ENCODE results near the gene PDCD6IP.

Gene PDCD6IP

GRCh38 chr3:33803252-33803651 lies 4.8 kb downstream of the PDCD6IP start:
- no peak overlapping the region for H3K4me3 ChIP-seq
- TF ChIP-seq FOXP2 (optimal IDR thresholded peaks at IDR 0.05; ENCODE audit: control extremely low read depth, extremely low read length, insufficient read depth) (no peak), EZH2 (IDR thresholded peaks at IDR 0.05) (no peak), POLR2AphosphoS5 (IDR thresholded peaks at IDR 0.05; ENCODE audit: borderline replicate concordance, low read depth, low read length) (no peak)
- no peak overlapping the region for H3K9ac ChIP-seq (ENCODE audit: insufficient read length)

DNA sequence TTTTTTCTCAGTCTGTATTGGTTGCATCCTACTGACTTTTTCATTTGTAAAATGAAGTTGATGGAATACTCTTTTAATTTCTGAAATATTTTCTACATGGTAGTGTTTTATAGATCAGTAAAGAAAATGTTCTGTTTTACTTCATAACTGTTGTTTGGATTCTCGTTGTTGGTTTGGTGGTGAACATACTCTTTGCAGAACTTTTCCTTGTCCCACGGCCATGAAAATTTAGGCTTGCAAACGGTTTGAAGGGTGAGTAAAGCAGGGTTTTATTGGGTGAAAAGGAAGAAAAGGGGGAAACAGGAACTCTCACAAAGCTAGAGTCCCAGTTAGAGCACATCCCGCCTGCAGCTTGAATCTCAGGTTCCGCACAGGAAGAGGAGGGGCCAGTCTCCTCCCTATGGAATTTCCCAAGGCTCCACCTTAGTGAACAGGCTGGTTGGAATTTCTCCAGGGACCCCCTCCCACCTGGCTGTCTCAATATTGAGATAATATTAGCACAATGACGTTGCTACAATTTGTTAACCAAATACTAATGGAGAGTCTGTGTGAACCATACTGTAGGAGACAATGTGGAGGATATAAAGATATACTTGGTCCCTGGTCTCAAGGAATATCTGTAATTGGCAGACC lies 5.6 kb downstream of the PDCD6IP start:
- no peaks in the 10 kb centered on the region for H3K9me3 ChIP-seq (ENCODE audit: low read depth, low read length)
- peaks cover 26% of the 10 kb centered on the region for H3K36me3 ChIP-seq (ENCODE audit: insufficient read depth, low read length)
- no peak for DNase-seq (ENCODE audit: low read depth, low spot score)
- no peak overlapping the region for H3K27ac ChIP-seq
- H3K9ac ChIP-seq (ENCODE audit: insufficient read length): no peak overlapping the region
- TF ChIP-seq POLR2AphosphoS5 (IDR thresholded peaks at IDR 0.05; ENCODE audit: borderline replicate concordance, low read depth, low read length) (no peak), EZH2 (IDR thresholded peaks at IDR 0.05) (no peak), FOXP2 (optimal IDR thresholded peaks at IDR 0.05; ENCODE audit: control extremely low read depth, extremely low read length, insufficient read depth) (no peak)
- no peak overlapping the region for H3K4me3 ChIP-seq

More at GRCh38 chr3:33803252-33803651, 4.8 kb downstream of the PDCD6IP start:
- no peaks in the 10 kb centered on the region for H3K9me3 ChIP-seq (ENCODE audit: low read depth, low read length)
- peaks cover 26% of the 10 kb centered on the region for H3K36me3 ChIP-seq (ENCODE audit: insufficient read depth, low read length)
- H3K27ac ChIP-seq: no peak overlapping the region
- no peak for DNase-seq (ENCODE audit: low read depth, low spot score)

GRCh38 chr3:33807191-33807590 lies 8.8 kb downstream of the PDCD6IP start:
- H3K27ac ChIP-seq: no peak overlapping the region
- TF ChIP-seq POLR2AphosphoS5 (IDR thresholded peaks at IDR 0.05; ENCODE audit: borderline replicate concordance, low read depth, low read length) (no peak), EZH2 (IDR thresholded peaks at IDR 0.05) (no peak), FOXP2 (optimal IDR thresholded peaks at IDR 0.05; ENCODE audit: control extremely low read depth, extremely low read length, insufficient read depth) (no peak)

DNA sequence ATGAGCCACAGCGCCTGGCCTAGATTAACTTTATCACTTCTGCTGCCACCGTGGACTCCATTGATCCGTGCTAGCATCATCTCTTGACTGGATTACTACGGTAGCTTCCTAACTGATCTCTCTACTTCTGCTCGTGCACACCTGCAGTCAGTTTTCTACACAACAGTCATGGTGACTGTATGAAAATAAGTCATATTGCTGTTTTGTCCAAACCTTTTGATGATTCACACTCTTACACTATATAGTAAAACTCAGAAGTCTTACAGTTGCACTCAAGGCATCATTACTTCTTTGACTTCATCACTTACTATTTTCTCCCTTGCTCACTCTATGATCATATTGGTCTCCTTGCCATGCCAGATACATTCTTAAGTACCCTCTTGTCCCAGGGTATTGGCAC lies 10.1 kb downstream of the PDCD6IP start:
- no peaks in the 10 kb centered on the region for H3K9me3 ChIP-seq (ENCODE audit: low read depth, low read length)
- TF ChIP-seq FOXP2 (optimal IDR thresholded peaks at IDR 0.05; ENCODE audit: control extremely low read depth, extremely low read length, insufficient read depth) (no peak), POLR2AphosphoS5 (IDR thresholded peaks at IDR 0.05; ENCODE audit: borderline replicate concordance, low read depth, low read length) (no peak), EZH2 (IDR thresholded peaks at IDR 0.05) (no peak)
- no peak for DNase-seq (ENCODE audit: low read depth, low spot score)
- no peak overlapping the region for H3K4me3 ChIP-seq
- H3K9ac ChIP-seq (ENCODE audit: insufficient read length): no peak overlapping the region
- H3K27ac ChIP-seq: no peak overlapping the region
- H3K36me3 ChIP-seq (ENCODE audit: insufficient read depth, low read length): peaks cover 13% of the 10 kb centered on the region; the same call in 1 of the 2 replicates

More at GRCh38 chr3:33807191-33807590, 8.8 kb downstream of the PDCD6IP start:
- no peaks in the 10 kb centered on the region for H3K9me3 ChIP-seq (ENCODE audit: low read depth, low read length)
- DNase-seq (ENCODE audit: low read depth, low spot score): no peak
- peaks cover 23% of the 10 kb centered on the region for H3K36me3 ChIP-seq (ENCODE audit: insufficient read depth, low read length)
- no peak overlapping the region for H3K4me3 ChIP-seq
- H3K9ac ChIP-seq (ENCODE audit: insufficient read length): no peak overlapping the region

DNA sequence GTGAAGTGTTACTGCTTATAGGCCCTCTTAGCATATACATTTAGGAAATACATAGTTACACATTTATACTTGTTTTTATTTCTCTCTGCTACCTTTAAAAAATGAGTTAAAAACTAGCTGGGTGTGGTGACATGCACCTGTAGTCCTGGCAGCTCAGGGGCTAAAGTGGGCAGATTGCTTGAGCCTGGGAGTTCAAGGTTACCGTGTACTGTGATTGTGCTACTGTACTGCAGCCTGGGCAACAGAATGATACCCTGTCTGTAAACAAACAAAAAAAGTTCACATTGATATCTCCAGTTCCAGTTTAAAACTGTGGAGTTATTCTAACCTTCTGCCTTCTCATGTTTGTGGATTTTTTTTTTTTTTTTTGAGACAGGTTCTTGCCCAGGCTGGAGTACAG lies 12.1 kb downstream of the PDCD6IP start:
- Histone ChIP-seq H3K4me3 (no peak overlapping the region), H3K9ac (ENCODE audit: insufficient read length) (no peak overlapping the region), H3K9me3 (ENCODE audit: low read depth, low read length) (no peaks in the 10 kb centered on the region), H3K27ac (no peak overlapping the region), H3K36me3 (ENCODE audit: insufficient read depth, low read length) (no peaks in the 10 kb centered on the region; the same call in 1 of the 2 replicates)
- DNase-seq (ENCODE audit: low read depth, low spot score): no peak
- TF ChIP-seq POLR2AphosphoS5 (IDR thresholded peaks at IDR 0.05; ENCODE audit: borderline replicate concordance, low read depth, low read length) (no peak), EZH2 (IDR thresholded peaks at IDR 0.05) (no peak), FOXP2 (optimal IDR thresholded peaks at IDR 0.05; ENCODE audit: control extremely low read depth, extremely low read length, insufficient read depth) (no peak)

DNA sequence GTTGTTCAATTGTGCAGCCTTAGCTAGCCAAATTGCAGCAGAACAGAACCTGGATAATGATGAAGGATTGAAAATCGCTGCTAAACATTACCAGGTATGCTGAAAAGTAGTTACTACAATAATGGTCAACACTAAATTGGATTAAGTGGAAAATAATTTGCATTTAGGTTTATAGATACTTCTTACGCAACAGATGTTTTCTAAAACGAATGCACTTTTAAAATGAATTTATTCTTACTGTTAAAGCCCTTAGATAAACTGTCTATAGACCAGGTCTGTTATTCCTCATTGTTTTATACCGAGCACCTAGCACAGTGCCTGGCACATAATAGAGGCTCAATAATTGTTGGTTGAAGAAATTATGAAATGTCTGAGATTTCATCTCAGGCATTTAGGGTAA lies 23.6 kb downstream of the PDCD6IP start:
- H3K27ac ChIP-seq: no peak overlapping the region
- no peak overlapping the region for H3K9ac ChIP-seq (ENCODE audit: insufficient read length)
- H3K36me3 ChIP-seq (ENCODE audit: insufficient read depth, low read length): peaks cover 9% of the 10 kb centered on the region
- H3K9me3 ChIP-seq (ENCODE audit: low read depth, low read length): no peaks in the 10 kb centered on the region
- DNase-seq (ENCODE audit: low read depth, low spot score): no peak
- no peak overlapping the region for H3K4me3 ChIP-seq
- TF ChIP-seq POLR2AphosphoS5 (IDR thresholded peaks at IDR 0.05; ENCODE audit: borderline replicate concordance, low read depth, low read length): no peak
- no peak for TF ChIP-seq EZH2 (IDR thresholded peaks at IDR 0.05)
- TF ChIP-seq FOXP2 (optimal IDR thresholded peaks at IDR 0.05; ENCODE audit: control extremely low read depth, extremely low read length, insufficient read depth): no peak

DNA sequence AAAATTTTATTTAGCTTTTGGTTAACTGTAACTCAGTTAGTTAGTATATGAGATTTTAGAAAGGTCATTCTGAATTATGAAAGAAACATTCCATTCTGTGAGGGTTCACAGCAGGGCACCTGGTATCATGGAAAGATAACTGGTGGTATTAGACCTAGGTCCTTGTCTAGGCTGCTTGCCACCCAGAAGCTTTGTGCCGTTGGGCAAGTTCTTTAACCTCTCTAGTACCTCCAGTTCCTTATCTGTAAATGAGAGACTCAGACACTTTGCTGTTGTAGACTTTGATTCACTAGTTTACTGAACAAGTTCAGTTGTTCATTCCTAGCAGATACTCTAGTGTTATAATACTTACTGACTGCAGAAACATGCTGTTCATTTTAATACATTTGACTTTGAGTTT lies 25.4 kb downstream of the PDCD6IP start:
- no peak for TF ChIP-seq POLR2AphosphoS5 (IDR thresholded peaks at IDR 0.05; ENCODE audit: borderline replicate concordance, low read depth, low read length)
- no peak for TF ChIP-seq FOXP2 (optimal IDR thresholded peaks at IDR 0.05; ENCODE audit: control extremely low read depth, extremely low read length, insufficient read depth)
- no peak for TF ChIP-seq EZH2 (IDR thresholded peaks at IDR 0.05)
- no peak for DNase-seq (ENCODE audit: low read depth, low spot score)
- no peaks in the 10 kb centered on the region for H3K9me3 ChIP-seq (ENCODE audit: low read depth, low read length)
- peaks cover 13% of the 10 kb centered on the region for H3K36me3 ChIP-seq (ENCODE audit: insufficient read depth, low read length)
- no peak overlapping the region for H3K9ac ChIP-seq (ENCODE audit: insufficient read length)
- H3K4me3 ChIP-seq: no peak overlapping the region
- H3K27ac ChIP-seq: no peak overlapping the region

GRCh38 chr3:33825111-33825510 lies 26.7 kb downstream of the PDCD6IP start:
- H3K36me3 ChIP-seq (ENCODE audit: insufficient read depth, low read length): peaks cover 13% of the 10 kb centered on the region
- no peak for TF ChIP-seq EZH2 (IDR thresholded peaks at IDR 0.05)
- no peak for TF ChIP-seq FOXP2 (optimal IDR thresholded peaks at IDR 0.05; ENCODE audit: control extremely low read depth, extremely low read length, insufficient read depth)
- no peak for TF ChIP-seq POLR2AphosphoS5 (IDR thresholded peaks at IDR 0.05; ENCODE audit: borderline replicate concordance, low read depth, low read length)
- H3K9me3 ChIP-seq (ENCODE audit: low read depth, low read length): no peaks in the 10 kb centered on the region
- no peak overlapping the region for H3K4me3 ChIP-seq
- H3K27ac ChIP-seq: no peak overlapping the region
- no peak overlapping the region for H3K9ac ChIP-seq (ENCODE audit: insufficient read length)
- no peak for DNase-seq (ENCODE audit: low read depth, low spot score)

DNA sequence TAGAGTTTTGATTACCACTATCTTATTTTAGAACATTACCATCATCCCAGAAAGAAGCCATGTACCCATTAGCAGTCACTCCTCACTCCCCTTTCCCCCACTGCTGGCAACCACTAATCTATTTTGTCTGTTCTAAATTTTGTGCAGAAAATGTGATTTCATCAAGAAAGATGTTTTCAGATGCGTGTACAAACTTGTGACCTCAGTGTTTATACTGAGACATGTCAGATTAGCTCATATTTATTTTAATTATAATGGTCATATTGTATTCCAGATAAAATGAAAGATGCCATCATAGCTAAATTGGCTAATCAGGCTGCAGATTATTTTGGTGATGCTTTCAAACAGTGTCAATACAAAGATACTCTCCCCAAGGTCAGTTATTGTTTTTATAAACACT lies 27.8 kb downstream of the PDCD6IP start:
- no peak overlapping the region for H3K27ac ChIP-seq
- no peak overlapping the region for H3K9ac ChIP-seq (ENCODE audit: insufficient read length)
- DNase-seq (ENCODE audit: low read depth, low spot score): no peak
- H3K36me3 ChIP-seq (ENCODE audit: insufficient read depth, low read length): peaks cover 10% of the 10 kb centered on the region
- no peaks in the 10 kb centered on the region for H3K9me3 ChIP-seq (ENCODE audit: low read depth, low read length)
- no peak overlapping the region for H3K4me3 ChIP-seq
- TF ChIP-seq FOXP2 (optimal IDR thresholded peaks at IDR 0.05; ENCODE audit: control extremely low read depth, extremely low read length, insufficient read depth) (no peak), EZH2 (IDR thresholded peaks at IDR 0.05) (no peak), POLR2AphosphoS5 (IDR thresholded peaks at IDR 0.05; ENCODE audit: borderline replicate concordance, low read depth, low read length) (no peak)
